ENCODE data around the gene RASGRP4.

DNA sequence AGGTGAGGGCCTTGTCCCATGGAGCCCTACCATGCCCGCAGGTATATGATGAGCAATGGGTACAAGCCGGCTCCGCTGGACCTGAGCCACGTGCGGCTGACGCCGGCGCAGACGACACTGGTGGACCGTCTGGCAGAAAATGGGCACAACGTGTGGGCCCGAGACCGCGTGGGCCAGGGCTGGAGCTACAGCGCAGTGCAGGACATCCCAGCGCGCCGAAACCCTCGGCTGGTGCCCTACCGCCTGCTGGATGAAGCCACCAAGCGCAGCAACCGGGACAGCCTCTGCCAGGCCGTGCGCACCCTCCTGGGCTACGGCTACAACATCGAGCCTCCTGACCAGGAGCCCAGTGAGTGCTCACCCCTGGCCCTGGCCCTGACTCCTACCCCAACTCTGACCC is 40.0 kb upstream of the RASGRP4 start:
- TF ChIP-seq, protein P1, sequence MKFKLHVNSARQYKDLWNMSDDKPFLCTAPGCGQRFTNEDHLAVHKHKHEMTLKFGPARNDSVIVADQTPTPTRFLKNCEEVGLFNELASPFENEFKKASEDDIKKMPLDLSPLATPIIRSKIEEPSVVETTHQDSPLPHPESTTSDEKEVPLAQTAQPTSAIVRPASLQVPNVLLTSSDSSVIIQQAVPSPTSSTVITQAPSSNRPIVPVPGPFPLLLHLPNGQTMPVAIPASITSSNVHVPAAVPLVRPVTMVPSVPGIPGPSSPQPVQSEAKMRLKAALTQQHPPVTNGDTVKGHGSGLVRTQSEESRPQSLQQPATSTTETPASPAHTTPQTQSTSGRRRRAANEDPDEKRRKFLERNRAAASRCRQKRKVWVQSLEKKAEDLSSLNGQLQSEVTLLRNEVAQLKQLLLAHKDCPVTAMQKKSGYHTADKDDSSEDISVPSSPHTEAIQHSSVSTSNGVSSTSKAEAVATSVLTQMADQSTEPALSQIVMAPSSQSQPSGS (tag by site-specific recombination; IDR thresholded peaks at IDR 0.05; ENCODE audit: low read depth), result no peak
- TF ChIP-seq, protein P2, sequence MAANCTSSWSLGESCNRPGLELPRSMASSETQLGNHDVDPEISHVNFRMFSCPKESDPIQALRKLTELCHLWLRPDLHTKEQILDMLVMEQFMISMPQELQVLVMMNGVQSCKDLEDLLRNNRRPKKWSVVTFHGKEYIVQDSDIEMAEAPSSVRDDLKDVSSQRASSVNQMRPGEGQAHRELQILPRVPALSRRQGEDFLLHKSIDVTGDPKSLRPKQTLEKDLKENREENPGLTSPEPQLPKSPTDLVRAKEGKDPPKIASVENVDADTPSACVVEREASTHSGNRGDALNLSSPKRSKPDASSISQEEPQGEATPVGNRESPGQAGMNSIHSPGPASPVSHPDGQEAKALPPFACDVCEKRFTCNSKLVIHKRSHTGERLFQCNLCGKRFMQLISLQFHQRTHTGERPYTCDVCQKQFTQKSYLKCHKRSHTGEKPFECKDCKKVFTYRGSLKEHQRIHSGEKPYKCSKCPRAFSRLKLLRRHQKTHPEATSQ (tag by site-specific recombination; IDR thresholded peaks at IDR 0.05), result no peak
- TF ChIP-seq, protein P3, sequence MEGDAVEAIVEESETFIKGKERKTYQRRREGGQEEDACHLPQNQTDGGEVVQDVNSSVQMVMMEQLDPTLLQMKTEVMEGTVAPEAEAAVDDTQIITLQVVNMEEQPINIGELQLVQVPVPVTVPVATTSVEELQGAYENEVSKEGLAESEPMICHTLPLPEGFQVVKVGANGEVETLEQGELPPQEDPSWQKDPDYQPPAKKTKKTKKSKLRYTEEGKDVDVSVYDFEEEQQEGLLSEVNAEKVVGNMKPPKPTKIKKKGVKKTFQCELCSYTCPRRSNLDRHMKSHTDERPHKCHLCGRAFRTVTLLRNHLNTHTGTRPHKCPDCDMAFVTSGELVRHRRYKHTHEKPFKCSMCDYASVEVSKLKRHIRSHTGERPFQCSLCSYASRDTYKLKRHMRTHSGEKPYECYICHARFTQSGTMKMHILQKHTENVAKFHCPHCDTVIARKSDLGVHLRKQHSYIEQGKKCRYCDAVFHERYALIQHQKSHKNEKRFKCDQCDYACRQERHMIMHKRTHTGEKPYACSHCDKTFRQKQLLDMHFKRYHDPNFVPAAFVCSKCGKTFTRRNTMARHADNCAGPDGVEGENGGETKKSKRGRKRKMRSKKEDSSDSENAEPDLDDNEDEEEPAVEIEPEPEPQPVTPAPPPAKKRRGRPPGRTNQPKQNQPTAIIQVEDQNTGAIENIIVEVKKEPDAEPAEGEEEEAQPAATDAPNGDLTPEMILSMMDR (tag by site-specific recombination; IDR thresholded peaks at IDR 0.05), result no peak
- no peak for TF ChIP-seq ZNF146 (tag by site-specific recombination; IDR thresholded peaks at IDR 0.05)
- no peak for TF ChIP-seq OVOL3 (tag by site-specific recombination; IDR thresholded peaks at IDR 0.05)
